Stomach smooth muscle (tissue), 2 donors: ENCODE data around the gene STARD7.
A peak's percentile ranks its signal among the peaks of the same experiment; 100 is the strongest.
"Not testable (repeated sequence)": the region's sequence is repeated elsewhere in the genome, so short reads cannot be mapped to it uniquely, and the experiment has no call there.

Experiments
- H3K27ac ChIP-seq: one replicate; pipeline ENCODE4 v1.7.0; 2013; ENCODE audit warnings: mild to moderate bottlenecking, low read length, inconsistent platforms
- H3K27me3 ChIP-seq, 2 donors: one replicate each; pipeline ENCODE4 v1.7.0; 2013; ENCODE audit warnings: low read length in 2 of 2; ENCODE audit not compliant: insufficient read depth in 2 of 2, control insufficient read depth in 1 of 2
- H3K36me3 ChIP-seq, 2 donors: one replicate each; pipeline ENCODE4 v1.7.0; 2013; ENCODE audit warnings: low read length in 2 of 2; ENCODE audit not compliant: control insufficient read depth in 2 of 2, insufficient read depth in 2 of 2
- H3K4me1 ChIP-seq: one replicate; pipeline ENCODE4 v1.7.0; 2013; ENCODE audit warnings: low read length; ENCODE audit not compliant: control insufficient read depth, insufficient read depth
- H3K4me3 ChIP-seq, 2 donors: one replicate each; pipeline ENCODE4 v1.7.0; 2013; ENCODE audit warnings: low read length in 2 of 2
- H3K9ac ChIP-seq, 2 donors: one replicate each; pipeline ENCODE4 v1.7.0; 2013; ENCODE audit warnings: low read length in 2 of 2, mild to moderate bottlenecking in 1 of 2
- H3K9me3 ChIP-seq, 2 donors: one replicate each; pipeline ENCODE4 v1.7.0; 2013; ENCODE audit warnings: low read length in 2 of 2; ENCODE audit not compliant: control insufficient read depth in 2 of 2
- donor health status: healthy.
- donor health status: Pancreatic carcinoma.

The STARD7 gene

GRCh38 chr2:96146153-96146880, 62.3 kb downstream of the STARD7 start:
- Histone ChIP-seq H3K4me1 (peaks cover 20% of the 10 kb centered on the region), H3K27me3 (no peaks in the 10 kb centered on the region), H3K4me3 (no peak overlapping the region), H3K27ac (no peak overlapping the region), H3K36me3 (no peaks in the 10 kb centered on the region), H3K9me3 (no peaks in the 10 kb centered on the region), H3K9ac (no peak overlapping the region)

GRCh38 chr2:96145848-96146152, 62.8 kb downstream of the STARD7 start:
- Histone ChIP-seq H3K27ac (no peak overlapping the region), H3K4me3 (peak overlapping the region; percentile 36 to 76), H3K4me1 (peaks cover 20% of the 10 kb centered on the region)

GRCh38 chr2:96145036-96145847, 63.4 kb downstream of the STARD7 start, which contains the start of gene DUSP2:
DUSP2 (minus strand) TSS chr2:96145440; CDS start chr2:96145354, 86 bp downstream.
- peaks cover 20% of the 10 kb centered on the region for H3K4me1 ChIP-seq
- H3K27ac ChIP-seq = no peak within 1 kb of the TSS
- no peaks in the 10 kb centered on the region for H3K27me3 ChIP-seq
- H3K36me3 ChIP-seq = no peaks in the 10 kb centered on the region
- peak within 1 kb of the TSS in 1 of 2 donors; percentile 31 for H3K9ac ChIP-seq
- H3K4me3 ChIP-seq = peak within 1 kb of the TSS; percentile 43 to 76
- no peaks in the 10 kb centered on the region for H3K9me3 ChIP-seq

More at GRCh38 chr2:96145848-96146152, 62.8 kb downstream of the STARD7 start:
- H3K9me3 ChIP-seq = no peaks in the 10 kb centered on the region
- no peaks in the 10 kb centered on the region for H3K36me3 ChIP-seq
- peak overlapping the region in 1 of 2 donors; percentile 31 for H3K9ac ChIP-seq
- H3K27me3 ChIP-seq = no peaks in the 10 kb centered on the region

GRCh38 chr2:96144481-96145035, 64.1 kb downstream of the STARD7 start:
- no peak overlapping the region for H3K27ac ChIP-seq
- H3K4me3 ChIP-seq = peak overlapping the region; percentile 32 to 76
- H3K36me3 ChIP-seq = no peaks in the 10 kb centered on the region
- H3K27me3 ChIP-seq = no peaks in the 10 kb centered on the region
- peaks cover 20% of the 10 kb centered on the region for H3K4me1 ChIP-seq
- H3K9me3 ChIP-seq = no peaks in the 10 kb centered on the region
- H3K9ac ChIP-seq = no peak overlapping the region

- no peak overlapping the region for H3K9ac ChIP-seq
- no peaks in the 10 kb centered on the region for H3K36me3 ChIP-seq
- peaks cover 20% of the 10 kb centered on the region for H3K4me1 ChIP-seq
- no peak overlapping the region for H3K27ac ChIP-seq
- H3K4me3 ChIP-seq = peak overlapping the region; percentile 32 to 76
- no peaks in the 10 kb centered on the region for H3K27me3 ChIP-seq
- no peaks in the 10 kb centered on the region for H3K9me3 ChIP-seq
Observed at GRCh38 chr2:96143848-96144480, 64.7 kb downstream of the STARD7 start.

- Histone ChIP-seq H3K36me3 (no peaks in the 10 kb centered on the region), H3K9ac (no peak overlapping the region), H3K27ac (no peak overlapping the region), H3K9me3 (no peaks in the 10 kb centered on the region), H3K27me3 (no peaks in the 10 kb centered on the region), H3K4me3 (no peak overlapping the region), H3K4me1 (peaks cover 17% of the 10 kb centered on the region)
Observed at GRCh38 chr2:96143231-96143847, 65.3 kb downstream of the STARD7 start.

- no peaks in the 10 kb centered on the region for H3K9me3 ChIP-seq
- no peak overlapping the region for H3K27ac ChIP-seq
- peaks cover 12% of the 10 kb centered on the region for H3K4me1 ChIP-seq
- H3K27me3 ChIP-seq = peaks cover 3 to 8% of the 10 kb centered on the region in 2 donors
- no peak overlapping the region for H3K9ac ChIP-seq
- H3K36me3 ChIP-seq = no peaks in the 10 kb centered on the region
- no peak overlapping the region for H3K4me3 ChIP-seq
Observed at GRCh38 chr2:96142217-96143113, 66.2 kb downstream of the STARD7 start.

GRCh38 chr2:96141624-96141967, 67.0 kb downstream of the STARD7 start:
- H3K4me3 ChIP-seq = not testable (repeated sequence)
- peaks cover 12% of the 10 kb centered on the region for H3K4me1 ChIP-seq
- peaks cover 3 to 12% of the 10 kb centered on the region in 2 donors for H3K27me3 ChIP-seq

GRCh38 chr2:96140941-96141623, 67.5 kb downstream of the STARD7 start:
- H3K9me3 ChIP-seq = no peaks in the 10 kb centered on the region
- no peaks in the 10 kb centered on the region for H3K36me3 ChIP-seq
- no peak overlapping the region for H3K9ac ChIP-seq
- H3K4me3 ChIP-seq = no peak overlapping the region
- no peak overlapping the region for H3K27ac ChIP-seq
- H3K4me1 ChIP-seq = peaks cover 12% of the 10 kb centered on the region
- H3K27me3 ChIP-seq = peaks cover 3 to 16% of the 10 kb centered on the region in 2 donors

More at GRCh38 chr2:96141624-96141967, 67.0 kb downstream of the STARD7 start:
- H3K9ac ChIP-seq, H3K9me3 ChIP-seq, H3K27ac ChIP-seq, H3K36me3 ChIP-seq: not testable (repeated sequence)
